Lung (tissue), 12 donors: ENCODE data around the gene HPSE2. TPM values are rescaled to one million over a fixed set of nuclear protein-coding genes. Genes with fewer than 3 reads are reported as not detected.

Experiments
- ATAC-seq: fragments of 200-7000 bp; cut with Tn5 transposase; one replicate; pipeline ENCODE4 v1.9.1; 2020; ENCODE audit warnings: moderate number of reproducible peaks; ENCODE audit not compliant: insufficient read depth, low FRiP score
- DNase-seq, 3 donors: peaks; one replicate each; pipeline ENCODE4 v3.0.0-alpha.2; 2013 to 2017
- H3K27ac ChIP-seq, 2 donors: one replicate each; pipeline ENCODE4 v1.5.1; 2013; ENCODE audit warnings: mild to moderate bottlenecking in 2 of 2, moderate library complexity in 2 of 2, control low read depth in 1 of 2, inconsistent platforms in 1 of 2, low read depth in 1 of 2, low read length in 1 of 2
- H3K27me3 ChIP-seq, 3 donors: one replicate each; pipeline ENCODE4 v1.5.1; 2013; ENCODE audit warnings: low read length in 2 of 3; ENCODE audit not compliant: control insufficient read depth in 3 of 3, insufficient read depth in 3 of 3
- H3K36me3 ChIP-seq, 4 donors: one replicate each; pipeline ENCODE4 v1.5.1; 2013; ENCODE audit warnings: low read length in 4 of 4, mild to moderate bottlenecking in 1 of 4, moderate library complexity in 1 of 4; ENCODE audit not compliant: control insufficient read depth in 4 of 4, insufficient read depth in 4 of 4
- H3K4me1 ChIP-seq, 5 donors: one replicate each; pipeline ENCODE4 v1.5.1; 2013; ENCODE audit warnings: low read length in 5 of 5, mild to moderate bottlenecking in 2 of 5, moderate library complexity in 1 of 5; ENCODE audit not compliant: control insufficient read depth in 5 of 5, insufficient read depth in 5 of 5
- H3K4me3 ChIP-seq: one replicate; pipeline ENCODE4 v1.5.1; 2013; ENCODE audit warnings: mild to moderate bottlenecking, control low read depth, moderate library complexity
- H3K9ac ChIP-seq, 2 donors: one replicate each; pipeline ENCODE4 v1.5.1; 2013; ENCODE audit warnings: low read length in 2 of 2, control low read depth in 1 of 2; ENCODE audit not compliant: insufficient read depth in 1 of 2
- H3K9me3 ChIP-seq, 4 donors: one replicate each; pipeline ENCODE4 v1.5.1; 2013; ENCODE audit warnings: low read length in 3 of 4, mild to moderate bottlenecking in 1 of 4, moderate library complexity in 1 of 4; ENCODE audit not compliant: control insufficient read depth in 4 of 4, insufficient read depth in 3 of 4
- WGBS, 2 donors: extraction: QIAGEN DNeasy Blood & Tissue Kit; methylation state at CpG; one replicate each; pipeline ENCODE4 v1.1.7; 2013; 5-methylcytosine and 5-hydroxymethylcytosine counted together
- polyA plus RNA-seq, 2 donors: library from polyadenylated mRNA; stranded (reverse); fragments of 200-250 nt; gene quantifications; one replicate each; pipeline ENCODE4 v1.2.1, GENCODE V29; 2013
- total RNA-seq, 2 donors: library from RNA; depleted of rRNA in 1 of 2; stranded (reverse); fragments of >200 nt in 1 of 2; gene quantifications; one replicate each; pipeline ENCODE4 v1.2.1, GENCODE V29; 2014 to 2021
- TF ChIP-seq, protein P1 (sequence below): IDR thresholded peaks from 2 replicates; pipeline ENCODE4 v1.5.1; 2012; ENCODE audit warnings: mild to moderate bottlenecking; ENCODE audit errors: control extremely low read depth, extremely low read depth
- donor health status: control.
- donor health status: control.
- donor health status: Bipolar disorder and iron deficiency.
- donor health status: healthy.
- donor health status: DM: yes; HTN: yes; CAD: no.

HPSE2 gene
- total and polyA plus RNA-seq, 4 donors = 0.32 to 47.3 (median 1.9) TPM

DNA sequence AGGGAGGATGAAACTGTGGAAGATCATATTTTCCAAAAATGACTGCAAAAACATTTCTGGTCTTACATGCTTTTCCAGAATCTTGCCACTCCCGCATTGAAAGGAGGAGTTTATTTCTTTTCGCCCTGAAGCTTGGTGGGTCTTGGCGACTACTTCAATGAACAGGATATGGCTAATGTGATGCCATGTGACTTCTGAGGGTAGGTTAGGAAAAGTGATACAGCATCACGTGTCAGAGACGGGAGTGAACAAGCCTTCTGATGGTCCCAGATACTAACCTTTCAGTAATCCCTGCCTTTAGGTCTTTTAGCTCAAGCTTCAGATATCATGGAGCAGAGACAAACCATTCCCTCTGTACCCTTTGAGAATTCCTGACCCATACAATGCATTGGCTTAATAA lies 596.7 kb downstream of the HPSE2 start:
- Histone ChIP-seq H3K4me3 (no peak overlapping the region), H3K27me3 (no peaks in the 10 kb centered on the region), H3K9ac (no peak overlapping the region), H3K27ac (no peak overlapping the region), H3K9me3 (no peaks in the 10 kb centered on the region), H3K36me3 (no peaks in the 10 kb centered on the region), H3K4me1 (peaks cover 0 to 3% (median 0%) of the 10 kb centered on the region in 5 donors)
- peak in 2 of 3 donors; percentile 9 to 46 for DNase-seq
- no peak for ATAC-seq
- TF ChIP-seq, protein P1, sequence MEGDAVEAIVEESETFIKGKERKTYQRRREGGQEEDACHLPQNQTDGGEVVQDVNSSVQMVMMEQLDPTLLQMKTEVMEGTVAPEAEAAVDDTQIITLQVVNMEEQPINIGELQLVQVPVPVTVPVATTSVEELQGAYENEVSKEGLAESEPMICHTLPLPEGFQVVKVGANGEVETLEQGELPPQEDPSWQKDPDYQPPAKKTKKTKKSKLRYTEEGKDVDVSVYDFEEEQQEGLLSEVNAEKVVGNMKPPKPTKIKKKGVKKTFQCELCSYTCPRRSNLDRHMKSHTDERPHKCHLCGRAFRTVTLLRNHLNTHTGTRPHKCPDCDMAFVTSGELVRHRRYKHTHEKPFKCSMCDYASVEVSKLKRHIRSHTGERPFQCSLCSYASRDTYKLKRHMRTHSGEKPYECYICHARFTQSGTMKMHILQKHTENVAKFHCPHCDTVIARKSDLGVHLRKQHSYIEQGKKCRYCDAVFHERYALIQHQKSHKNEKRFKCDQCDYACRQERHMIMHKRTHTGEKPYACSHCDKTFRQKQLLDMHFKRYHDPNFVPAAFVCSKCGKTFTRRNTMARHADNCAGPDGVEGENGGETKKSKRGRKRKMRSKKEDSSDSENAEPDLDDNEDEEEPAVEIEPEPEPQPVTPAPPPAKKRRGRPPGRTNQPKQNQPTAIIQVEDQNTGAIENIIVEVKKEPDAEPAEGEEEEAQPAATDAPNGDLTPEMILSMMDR = no peak
- 86 to 87% methylated on average over 5 of the region's 5 CpGs for WGBS, 2 donors

DNA sequence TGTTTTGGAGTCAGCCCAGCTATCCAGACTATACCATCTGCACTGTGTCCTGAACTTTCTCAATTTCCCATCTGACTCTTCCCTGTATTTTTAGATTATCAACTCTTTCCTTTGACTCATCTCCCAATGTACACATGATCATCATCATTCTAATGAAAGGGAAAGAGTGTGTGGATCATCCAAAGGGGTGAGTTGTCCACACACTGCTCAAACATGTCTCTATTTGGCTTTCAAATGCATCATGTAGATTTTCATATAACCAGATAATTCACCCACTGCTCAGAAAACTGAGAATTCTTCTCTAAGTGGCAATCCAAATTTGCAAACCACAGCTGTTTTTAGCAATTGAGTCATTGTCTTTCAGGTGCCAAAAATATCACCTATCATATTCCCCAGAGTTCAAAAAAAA lies 598.7 kb downstream of the HPSE2 start:
- Histone ChIP-seq H3K4me1 (peaks cover 0 to 3% (median 0%) of the 10 kb centered on the region in 5 donors), H3K36me3 (no peaks in the 10 kb centered on the region), H3K27me3 (no peaks in the 10 kb centered on the region), H3K9ac (no peak overlapping the region), H3K27ac (no peak overlapping the region), H3K4me3 (no peak overlapping the region), H3K9me3 (no peaks in the 10 kb centered on the region)
- no peak for ATAC-seq
- TF ChIP-seq, protein P1 = no peak
- DNase-seq = no peak

DNA sequence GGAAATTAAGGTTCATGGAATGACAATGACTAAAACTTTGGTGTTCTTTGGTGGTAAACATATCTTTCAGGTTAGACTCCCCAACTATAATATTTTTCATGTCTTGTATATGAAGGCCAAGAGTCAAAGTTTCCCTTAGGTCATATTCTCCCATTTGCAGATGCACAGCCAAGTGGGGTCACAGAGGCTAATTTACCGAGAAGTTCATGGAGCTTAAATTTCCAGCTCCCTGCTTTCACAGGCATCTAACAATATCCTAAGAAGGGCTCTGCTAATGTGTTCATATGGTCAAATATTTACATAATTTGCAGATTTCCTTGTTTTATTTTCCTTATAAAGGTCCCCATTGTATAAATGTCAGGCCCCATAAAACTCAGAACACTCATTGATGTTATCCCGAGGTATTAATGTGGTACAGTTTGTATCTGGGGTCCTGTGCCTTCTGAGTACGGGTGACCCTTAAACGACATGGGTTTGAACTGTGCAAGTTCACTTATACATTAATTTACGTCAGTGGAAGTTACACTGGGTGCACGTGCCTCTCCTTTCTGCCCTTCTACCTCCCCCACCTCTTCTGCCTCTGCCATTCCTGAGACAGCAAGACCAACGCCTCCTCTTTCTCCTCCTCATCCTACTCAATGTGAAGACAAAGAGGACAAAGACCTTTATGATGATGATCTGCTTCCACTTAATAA lies 603.0 kb downstream of the HPSE2 start:
- TF ChIP-seq, protein P1 = no peak
- DNase-seq = no peak

DNA sequence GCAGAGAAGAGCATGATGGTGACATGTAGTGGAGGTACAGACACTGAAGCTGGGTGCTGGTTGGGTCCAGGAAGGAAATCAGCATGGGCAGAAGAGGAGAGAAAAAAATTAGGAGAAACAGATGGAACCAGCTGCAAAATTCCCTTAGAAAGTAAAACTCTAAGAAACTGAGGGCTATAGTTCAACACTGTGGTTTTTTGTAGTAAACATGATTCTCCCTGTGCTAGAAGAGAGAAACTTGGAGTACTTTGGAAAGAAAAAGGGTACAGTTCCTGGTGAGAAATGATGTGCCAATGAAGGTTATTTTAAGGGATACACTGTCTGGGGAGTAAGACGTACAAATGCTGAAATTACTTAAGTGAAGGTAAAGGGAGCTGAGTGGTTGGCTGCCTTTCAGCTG lies 607.4 kb downstream of the HPSE2 start:
- Histone ChIP-seq H3K27me3 (no peaks in the 10 kb centered on the region), H3K9ac (no peak overlapping the region), H3K27ac (no peak overlapping the region), H3K4me3 (no peak overlapping the region), H3K4me1 (peaks cover 0 to 15% (median 0%) of the 10 kb centered on the region in 5 donors), H3K9me3 (no peaks in the 10 kb centered on the region), H3K36me3 (no peaks in the 10 kb centered on the region)
- peak in 1 of 3 donors; percentile 51 for DNase-seq
- TF ChIP-seq, protein P1 = no peak
- ATAC-seq = no peak
- 75 to 80% methylated on average over 1 of the region's 1 CpG for WGBS, 2 donors

More for the DNA sequence above, 603.0 kb downstream of the HPSE2 start:
- Histone ChIP-seq H3K4me1 (peaks cover 0 to 15% (median 0%) of the 10 kb centered on the region in 5 donors), H3K9me3 (no peaks in the 10 kb centered on the region), H3K9ac (no peak overlapping the region), H3K36me3 (no peaks in the 10 kb centered on the region), H3K4me3 (no peak overlapping the region), H3K27ac (no peak overlapping the region), H3K27me3 (no peaks in the 10 kb centered on the region)
- 73 to 89% methylated on average over 7 of the region's 7 CpGs for WGBS, 2 donors
- ATAC-seq = no peak
